Measurements from ENCODE around the gene KCNN4. TPM values are rescaled to one million over a fixed set of nuclear protein-coding genes. Genes with fewer than 3 reads are reported as not detected.

The KCNN4 gene
- total RNA-seq, 1 experiment from 2014 or later = 29.7 TPM

GRCh38 chr19:43797556-43797955, 16.8 kb upstream of the KCNN4 start:
- TF ChIP-seq SIN3A (IDR thresholded peaks at IDR 0.05; ENCODE audit: borderline replicate concordance, insufficient read depth, low read depth, low read length) (no peak), POLR2AphosphoS5 (IDR thresholded peaks at IDR 0.05; ENCODE audit: low read depth, low read length) (no peak), REST (IDR thresholded peaks at IDR 0.05; ENCODE audit: insufficient read depth in 1 of 2, low read depth in 2 of 2, low read length in 1 of 2) (no peak), TCF7L2 (IDR thresholded peaks at IDR 0.05; ENCODE audit: low read depth, low read length) (no peak)
- TF ChIP-seq, protein P1, sequence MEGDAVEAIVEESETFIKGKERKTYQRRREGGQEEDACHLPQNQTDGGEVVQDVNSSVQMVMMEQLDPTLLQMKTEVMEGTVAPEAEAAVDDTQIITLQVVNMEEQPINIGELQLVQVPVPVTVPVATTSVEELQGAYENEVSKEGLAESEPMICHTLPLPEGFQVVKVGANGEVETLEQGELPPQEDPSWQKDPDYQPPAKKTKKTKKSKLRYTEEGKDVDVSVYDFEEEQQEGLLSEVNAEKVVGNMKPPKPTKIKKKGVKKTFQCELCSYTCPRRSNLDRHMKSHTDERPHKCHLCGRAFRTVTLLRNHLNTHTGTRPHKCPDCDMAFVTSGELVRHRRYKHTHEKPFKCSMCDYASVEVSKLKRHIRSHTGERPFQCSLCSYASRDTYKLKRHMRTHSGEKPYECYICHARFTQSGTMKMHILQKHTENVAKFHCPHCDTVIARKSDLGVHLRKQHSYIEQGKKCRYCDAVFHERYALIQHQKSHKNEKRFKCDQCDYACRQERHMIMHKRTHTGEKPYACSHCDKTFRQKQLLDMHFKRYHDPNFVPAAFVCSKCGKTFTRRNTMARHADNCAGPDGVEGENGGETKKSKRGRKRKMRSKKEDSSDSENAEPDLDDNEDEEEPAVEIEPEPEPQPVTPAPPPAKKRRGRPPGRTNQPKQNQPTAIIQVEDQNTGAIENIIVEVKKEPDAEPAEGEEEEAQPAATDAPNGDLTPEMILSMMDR (IDR thresholded peaks at IDR 0.05) = no peak
- Histone ChIP-seq H3K9me3 (ENCODE audit: control insufficient read depth, insufficient read depth, low read depth, low read length) (no peaks in the 10 kb centered on the region), H3K4me3 (ENCODE audit: low read depth in 2 of 2, low read length in 2 of 2) (no peak overlapping the region), H3K36me3 (ENCODE audit: control insufficient read depth, insufficient read depth, low read length) (no peaks in the 10 kb centered on the region), H3K4me1 (ENCODE audit: control insufficient read depth, insufficient read depth, low read length) (no peaks in the 10 kb centered on the region), H3K27ac (ENCODE audit: low read length) (no peak overlapping the region), H3K27me3 (ENCODE audit: control insufficient read depth, insufficient read depth, low read length) (no peaks in the 10 kb centered on the region)
- ATAC-seq = no peak
- POLR2A ChIA-PET = no interaction called here
- CTCF ChIA-PET = interaction anchor here (0.7 kb wide), 1 partner anchor 44 kb away, joined by 6 read pairs; no protein-coding TSS in a partner anchor
- intact Hi-C loops (cut with micrococcal nuclease; ENCODE audit: unreplicated experiment) = no loop called here
- no peak for DNase-seq (ENCODE audit: low read depth, low spot score)
- no TSS peak for BruUV-seq (replicated peaks)
- in situ Hi-C loops (cut with HindIII; ENCODE audit: low pct_unique_long_range_greater_than_20kb, low sequenced_read_pairs) = no loop called here

GRCh38 chr19:43797118-43797517, 16.3 kb upstream of the KCNN4 start:
- POLR2A ChIA-PET = no interaction called here
- Histone ChIP-seq H3K36me3 (ENCODE audit: control insufficient read depth, insufficient read depth, low read length) (no peaks in the 10 kb centered on the region), H3K4me1 (ENCODE audit: control insufficient read depth, insufficient read depth, low read length) (no peaks in the 10 kb centered on the region), H3K4me3 (ENCODE audit: low read depth in 2 of 2, low read length in 2 of 2) (no peak overlapping the region), H3K27me3 (ENCODE audit: control insufficient read depth, insufficient read depth, low read length) (no peaks in the 10 kb centered on the region), H3K27ac (ENCODE audit: low read length) (no peak overlapping the region), H3K9me3 (ENCODE audit: control insufficient read depth, insufficient read depth, low read depth, low read length) (no peaks in the 10 kb centered on the region)
- ATAC-seq (no peak), DNase-seq (ENCODE audit: low read depth, low spot score) (no peak)
- TF ChIP-seq TCF7L2 (IDR thresholded peaks at IDR 0.05; ENCODE audit: low read depth, low read length) (no peak), POLR2AphosphoS5 (IDR thresholded peaks at IDR 0.05; ENCODE audit: low read depth, low read length) (no peak), SIN3A (IDR thresholded peaks at IDR 0.05; ENCODE audit: borderline replicate concordance, insufficient read depth, low read depth, low read length) (no peak), REST (IDR thresholded peaks at IDR 0.05; ENCODE audit: insufficient read depth in 1 of 2, low read depth in 2 of 2, low read length in 1 of 2) (no peak)
- TF ChIP-seq, protein P1 (IDR thresholded peaks at IDR 0.05) = no peak
- in situ Hi-C loops (cut with HindIII; ENCODE audit: low pct_unique_long_range_greater_than_20kb, low sequenced_read_pairs) (no loop called here), intact Hi-C loops (cut with micrococcal nuclease; ENCODE audit: unreplicated experiment) (no loop called here)
- CTCF ChIA-PET = interaction anchor here (0.7 kb wide), 1 partner anchor 43 kb away, joined by 6 read pairs; no protein-coding TSS in a partner anchor
- no TSS peak for BruUV-seq (replicated peaks)
